H1 (cell line): ENCODE data around the gene AKTIP.

Source experiments
- CEBPB ChIP-seq: IDR thresholded peaks from 2 replicates; pipeline ENCODE4 v1.6.1; 2012; ENCODE audit warnings: low read depth, low read length
- EGR1 ChIP-seq: IDR thresholded peaks from 2 replicates; pipeline ENCODE4 v1.6.1; 2011; ENCODE audit warnings: low read depth, low read length, borderline replicate concordance
- EP300 ChIP-seq, 2 experiments: IDR thresholded peaks; 1 replicate in 1 of 2; 2 replicates in 1 of 2; pipeline ENCODE4 v1.6.1; 2011 to 2012; ENCODE audit warnings: low read depth in 2 of 2, low read length in 2 of 2, mild to moderate bottlenecking in 2 of 2, borderline replicate concordance in 1 of 2, inconsistent platforms in 1 of 2, moderate library complexity in 1 of 2
- GTF2F1 ChIP-seq: IDR thresholded peaks from 2 replicates; pipeline ENCODE4 v1.6.1; 2012; ENCODE audit warnings: low read depth, low read length, improper control_type of control experiment, borderline replicate concordance
- POLR2A ChIP-seq, 2 experiments: IDR thresholded peaks; 1 replicate in 1 of 2; 2 replicates in 1 of 2; pipeline ENCODE4 v1.6.1; 2011; ENCODE audit warnings: low read depth in 2 of 2, low read length in 2 of 2, mild to moderate bottlenecking in 2 of 2; ENCODE audit errors: control extremely low read depth in 1 of 2
- POLR2AphosphoS5 ChIP-seq: IDR thresholded peaks from 2 replicates; pipeline ENCODE4 v1.6.1; 2011; ENCODE audit warnings: low read depth, low read length
- RAD21 ChIP-seq, 2 experiments: IDR thresholded peaks in 1 of 2; conservative IDR thresholded peaks in 1 of 2; 2 replicates each; pipeline ENCODE4 v1.6.1; 2011; ENCODE audit warnings: low read depth in 2 of 2, low read length in 2 of 2, improper control_type of control experiment in 1 of 2, inconsistent platforms in 1 of 2, mild to moderate bottlenecking in 1 of 2, moderate library complexity in 1 of 2
- RFX5 ChIP-seq: IDR thresholded peaks from 2 replicates; pipeline ENCODE4 v1.6.1; 2011; ENCODE audit warnings: low read depth, low read length, improper control_type of control experiment, borderline replicate concordance
- RNF2 ChIP-seq: fragments of 200-900, 300-1000 bp; sonication (generic); IDR thresholded peaks from 2 replicates; pipeline ENCODE4 v1.7.1; 2016; ENCODE audit warnings: borderline replicate concordance, low read depth, mild to moderate bottlenecking, antibody characterized with exemption, low read length; ENCODE audit not compliant: poor library complexity, severe bottlenecking; ENCODE audit errors: missing control alignments
- SIN3A ChIP-seq, 2 experiments: IDR thresholded peaks in 1 of 2; conservative IDR thresholded peaks in 1 of 2; 2 replicates each; pipeline ENCODE4 v1.6.1; 2011 to 2012; ENCODE audit warnings: low read length in 2 of 2, improper control_type of control experiment in 1 of 2, low read depth in 1 of 2, mild to moderate bottlenecking in 1 of 2
- TAF1 ChIP-seq: IDR thresholded peaks from 2 replicates; pipeline ENCODE4 v1.6.1; 2011; ENCODE audit warnings: mild to moderate bottlenecking, low read depth, low read length
- ZNF274 ChIP-seq: IDR thresholded peaks from 2 replicates; pipeline ENCODE4 v1.7.0; 2012; ENCODE audit warnings: low read length, borderline replicate concordance; ENCODE audit errors: extremely low read depth
- TF ChIP-seq, protein P1 (sequence below), 3 experiments: IDR thresholded peaks; 1 replicate in 2 of 3; 2 replicates in 1 of 3; pipeline versions ENCODE4 v1.5.1 to v1.6.1; 2011; ENCODE audit warnings: low read length in 3 of 3, mild to moderate bottlenecking in 3 of 3, inconsistent platforms in 2 of 3, low read depth in 1 of 3, moderate library complexity in 1 of 3; ENCODE audit not compliant: insufficient read depth in 1 of 3; ENCODE audit errors: control extremely low read depth in 1 of 3

GRCh38 chr16:53503991-53504663 is 1.1 kb upstream of the AKTIP start:
- no peak for TF ChIP-seq RAD21 (IDR thresholded peaks at IDR 0.05 in 1 of 2, conservative IDR thresholded peaks at IDR 0.05 in 1 of 2; ENCODE audit: low read depth in 2 of 2, low read length in 2 of 2)
- TF ChIP-seq ZNF274, result no peak
- TF ChIP-seq GTF2F1, result no peak
- TF ChIP-seq, protein P1, sequence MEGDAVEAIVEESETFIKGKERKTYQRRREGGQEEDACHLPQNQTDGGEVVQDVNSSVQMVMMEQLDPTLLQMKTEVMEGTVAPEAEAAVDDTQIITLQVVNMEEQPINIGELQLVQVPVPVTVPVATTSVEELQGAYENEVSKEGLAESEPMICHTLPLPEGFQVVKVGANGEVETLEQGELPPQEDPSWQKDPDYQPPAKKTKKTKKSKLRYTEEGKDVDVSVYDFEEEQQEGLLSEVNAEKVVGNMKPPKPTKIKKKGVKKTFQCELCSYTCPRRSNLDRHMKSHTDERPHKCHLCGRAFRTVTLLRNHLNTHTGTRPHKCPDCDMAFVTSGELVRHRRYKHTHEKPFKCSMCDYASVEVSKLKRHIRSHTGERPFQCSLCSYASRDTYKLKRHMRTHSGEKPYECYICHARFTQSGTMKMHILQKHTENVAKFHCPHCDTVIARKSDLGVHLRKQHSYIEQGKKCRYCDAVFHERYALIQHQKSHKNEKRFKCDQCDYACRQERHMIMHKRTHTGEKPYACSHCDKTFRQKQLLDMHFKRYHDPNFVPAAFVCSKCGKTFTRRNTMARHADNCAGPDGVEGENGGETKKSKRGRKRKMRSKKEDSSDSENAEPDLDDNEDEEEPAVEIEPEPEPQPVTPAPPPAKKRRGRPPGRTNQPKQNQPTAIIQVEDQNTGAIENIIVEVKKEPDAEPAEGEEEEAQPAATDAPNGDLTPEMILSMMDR (IDR thresholded peaks at IDR 0.05; ENCODE audit: control extremely low read depth in 1 of 3, insufficient read depth in 1 of 3, low read depth in 1 of 3, low read length in 3 of 3), result no peak
- TF ChIP-seq POLR2AphosphoS5, result no peak
- no peak for TF ChIP-seq RFX5
- 0 out of 2 replicates have a peak, but pooled peaks have one; percentile 5 for TF ChIP-seq TAF1
- TF ChIP-seq CEBPB, result no peak
- no peak for TF ChIP-seq RNF2
- no peak for TF ChIP-seq EGR1
- no peak for TF ChIP-seq SIN3A (conservative IDR thresholded peaks at IDR 0.05 in 1 of 2, IDR thresholded peaks at IDR 0.05 in 1 of 2; ENCODE audit: low read depth in 1 of 2, low read length in 2 of 2)
- no peak for TF ChIP-seq EP300 (IDR thresholded peaks at IDR 0.05; ENCODE audit: borderline replicate concordance in 1 of 2, low read depth in 2 of 2, low read length in 2 of 2)
- TF ChIP-seq POLR2A (IDR thresholded peaks at IDR 0.05; ENCODE audit: control extremely low read depth in 1 of 2, low read depth in 2 of 2, low read length in 2 of 2), result no peak
